ENCODE results near the gene TGFB1.

TGFB1 gene

DNA sequence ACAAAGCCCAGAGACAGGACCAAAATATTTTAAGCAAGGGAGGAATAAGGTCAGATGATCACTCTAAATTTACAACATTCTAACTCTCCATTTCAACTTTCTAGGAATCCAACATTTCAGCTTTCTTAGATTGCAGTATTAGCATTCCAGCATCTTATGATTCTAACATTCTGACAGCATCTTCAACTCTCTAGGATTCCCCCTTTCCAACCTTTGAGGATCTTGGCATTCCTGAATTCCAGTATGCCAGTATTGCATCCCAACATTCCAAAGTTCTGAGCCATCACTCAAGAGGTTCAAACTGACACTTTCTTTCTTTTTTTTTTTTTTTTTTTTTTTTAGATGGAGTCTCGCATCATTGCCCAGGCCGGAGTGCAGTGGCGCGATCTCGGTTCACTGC is 13.8 kb downstream of the TGFB1 start:
- no peaks in the 10 kb centered on the region; the same call in 1 of the 2 replicates for H3K79me2 ChIP-seq (ENCODE audit: insufficient read depth, low read depth)
- H3K4me3 ChIP-seq (IDR thresholded peaks at IDR 0.05; ENCODE audit: insufficient read depth, low read depth, low read length), result no peak overlapping the region
- H3K27me3 ChIP-seq (ENCODE audit: insufficient read depth, low read depth), result no peaks in the 10 kb centered on the region
- no peak overlapping the region for H3K27ac ChIP-seq
- H3K4me1 ChIP-seq (ENCODE audit: low read depth, poor library complexity, severe bottlenecking), result no peaks in the 10 kb centered on the region
- H3K4me2 ChIP-seq, result no peak overlapping the region
- H4K20me1 ChIP-seq (ENCODE audit: insufficient read depth), result no peaks in the 10 kb centered on the region
- H3K36me3 ChIP-seq (ENCODE audit: insufficient read depth), result peaks cover 8% of the 10 kb centered on the region; the same call in 1 of the 2 replicates
- H3K9ac ChIP-seq, result no peak overlapping the region
- TF ChIP-seq, protein P1, sequence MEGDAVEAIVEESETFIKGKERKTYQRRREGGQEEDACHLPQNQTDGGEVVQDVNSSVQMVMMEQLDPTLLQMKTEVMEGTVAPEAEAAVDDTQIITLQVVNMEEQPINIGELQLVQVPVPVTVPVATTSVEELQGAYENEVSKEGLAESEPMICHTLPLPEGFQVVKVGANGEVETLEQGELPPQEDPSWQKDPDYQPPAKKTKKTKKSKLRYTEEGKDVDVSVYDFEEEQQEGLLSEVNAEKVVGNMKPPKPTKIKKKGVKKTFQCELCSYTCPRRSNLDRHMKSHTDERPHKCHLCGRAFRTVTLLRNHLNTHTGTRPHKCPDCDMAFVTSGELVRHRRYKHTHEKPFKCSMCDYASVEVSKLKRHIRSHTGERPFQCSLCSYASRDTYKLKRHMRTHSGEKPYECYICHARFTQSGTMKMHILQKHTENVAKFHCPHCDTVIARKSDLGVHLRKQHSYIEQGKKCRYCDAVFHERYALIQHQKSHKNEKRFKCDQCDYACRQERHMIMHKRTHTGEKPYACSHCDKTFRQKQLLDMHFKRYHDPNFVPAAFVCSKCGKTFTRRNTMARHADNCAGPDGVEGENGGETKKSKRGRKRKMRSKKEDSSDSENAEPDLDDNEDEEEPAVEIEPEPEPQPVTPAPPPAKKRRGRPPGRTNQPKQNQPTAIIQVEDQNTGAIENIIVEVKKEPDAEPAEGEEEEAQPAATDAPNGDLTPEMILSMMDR (conservative IDR thresholded peaks at IDR 0.05; ENCODE audit: low read depth, low read length), result no peak
- no peak overlapping the region for H2AFZ ChIP-seq (ENCODE audit: low read depth)

DNA sequence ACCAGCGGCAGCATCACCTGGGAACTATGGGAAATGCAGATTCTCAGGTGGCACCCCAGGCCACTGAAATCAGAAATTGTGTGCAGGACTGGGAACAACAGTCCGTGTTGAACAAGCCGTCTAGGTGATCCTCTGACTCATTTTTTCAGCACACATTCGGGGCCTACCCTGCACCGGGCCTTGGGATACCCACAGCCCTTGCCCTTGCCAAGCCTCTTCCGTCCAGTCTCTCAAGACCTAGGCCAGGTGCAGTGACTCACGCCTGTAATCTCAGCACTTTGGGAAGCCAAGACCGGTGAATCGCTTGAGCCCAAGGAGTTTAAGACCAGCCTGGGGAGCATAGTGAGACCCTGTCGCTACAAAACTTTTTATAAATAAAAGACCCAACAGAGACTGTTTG is 18.3 kb downstream of the TGFB1 start:
- Histone ChIP-seq H3K4me2 (no peak overlapping the region), H3K27ac (no peak overlapping the region), H3K27me3 (ENCODE audit: insufficient read depth, low read depth) (no peaks in the 10 kb centered on the region), H4K20me1 (ENCODE audit: insufficient read depth) (no peaks in the 10 kb centered on the region), H3K4me3 (IDR thresholded peaks at IDR 0.05; ENCODE audit: insufficient read depth, low read depth, low read length) (no peak overlapping the region), H3K4me1 (ENCODE audit: low read depth, poor library complexity, severe bottlenecking) (no peaks in the 10 kb centered on the region), H3K79me2 (ENCODE audit: insufficient read depth, low read depth) (0 out of 2 replicates have a peak, but pooled peaks cover 12% of the 10 kb centered on the region), H3K9ac (no peak overlapping the region), H2AFZ (ENCODE audit: low read depth) (no peak overlapping the region), H3K36me3 (ENCODE audit: insufficient read depth) (peaks cover 8% of the 10 kb centered on the region; the same call in 1 of the 2 replicates)
- TF ChIP-seq, protein P1 (conservative IDR thresholded peaks at IDR 0.05; ENCODE audit: low read depth, low read length), result no peak

DNA sequence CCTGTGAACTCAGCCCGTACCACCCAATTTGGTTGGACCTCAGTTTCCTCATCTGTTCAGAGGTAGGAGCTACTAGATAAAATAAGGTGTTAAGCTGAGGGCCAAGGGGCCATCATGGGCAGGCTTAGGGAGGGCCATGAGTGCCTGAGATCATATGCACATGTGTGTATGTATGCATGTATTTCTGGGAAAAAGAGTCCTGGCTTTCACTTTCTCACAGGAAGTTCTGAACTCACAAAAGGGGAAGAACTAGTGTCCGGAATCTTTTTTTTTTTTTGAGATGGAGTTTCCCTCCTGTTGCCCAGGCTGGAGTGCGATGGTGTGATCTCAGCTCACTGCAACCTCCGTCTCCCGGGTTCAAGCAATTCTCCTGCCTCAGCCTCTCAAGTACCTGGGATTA is 18.9 kb downstream of the TGFB1 start:
- TF ChIP-seq, protein P1 (conservative IDR thresholded peaks at IDR 0.05; ENCODE audit: low read depth, low read length), result no peak
- Histone ChIP-seq H3K4me3 (IDR thresholded peaks at IDR 0.05; ENCODE audit: insufficient read depth, low read depth, low read length) (no peak overlapping the region), H3K4me2 (no peak overlapping the region), H3K27ac (no peak overlapping the region), H3K9ac (no peak overlapping the region), H3K4me1 (ENCODE audit: low read depth, poor library complexity, severe bottlenecking) (no peaks in the 10 kb centered on the region), H4K20me1 (ENCODE audit: insufficient read depth) (no peaks in the 10 kb centered on the region), H2AFZ (ENCODE audit: low read depth) (no peak overlapping the region), H3K36me3 (ENCODE audit: insufficient read depth) (peaks cover 8% of the 10 kb centered on the region; the same call in 1 of the 2 replicates), H3K79me2 (ENCODE audit: insufficient read depth, low read depth) (0 out of 2 replicates have a peak, but pooled peaks cover 12% of the 10 kb centered on the region), H3K27me3 (ENCODE audit: insufficient read depth, low read depth) (no peaks in the 10 kb centered on the region)

DNA sequence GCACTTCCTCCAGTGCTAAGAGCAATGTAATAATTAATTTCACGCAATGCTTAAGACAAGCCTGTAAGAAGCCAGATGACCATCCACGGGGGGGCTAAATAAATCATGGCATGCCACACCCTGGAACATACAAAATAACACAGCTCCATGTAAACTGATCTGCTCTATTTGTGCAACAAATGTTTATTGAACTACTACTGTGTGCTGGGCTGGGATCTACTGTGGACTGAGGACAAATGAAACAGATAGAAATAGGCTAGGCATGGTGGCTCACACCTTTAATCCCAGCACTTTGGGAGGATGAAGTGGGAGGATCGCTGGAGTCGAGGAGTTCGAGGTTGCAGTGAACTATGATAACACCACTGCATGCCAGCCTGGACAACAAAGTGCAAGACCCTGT is 21.3 kb downstream of the TGFB1 start:
- H3K27ac ChIP-seq, result no peak overlapping the region
- no peaks in the 10 kb centered on the region for H4K20me1 ChIP-seq (ENCODE audit: insufficient read depth)
- H3K79me2 ChIP-seq (ENCODE audit: insufficient read depth, low read depth), result 0 out of 2 replicates have a peak, but pooled peaks cover 12% of the 10 kb centered on the region
- H3K4me1 ChIP-seq (ENCODE audit: low read depth, poor library complexity, severe bottlenecking), result peaks cover 21% of the 10 kb centered on the region
- H3K4me2 ChIP-seq, result no peak overlapping the region
- H3K36me3 ChIP-seq (ENCODE audit: insufficient read depth), result peaks cover 5% of the 10 kb centered on the region; the same call in 1 of the 2 replicates
- TF ChIP-seq, protein P1 (conservative IDR thresholded peaks at IDR 0.05; ENCODE audit: low read depth, low read length), result no peak
- H3K4me3 ChIP-seq (IDR thresholded peaks at IDR 0.05; ENCODE audit: insufficient read depth, low read depth, low read length), result no peak overlapping the region
- no peaks in the 10 kb centered on the region for H3K27me3 ChIP-seq (ENCODE audit: insufficient read depth, low read depth)
- no peak overlapping the region for H3K9ac ChIP-seq
- H2AFZ ChIP-seq (ENCODE audit: low read depth), result no peak overlapping the region
